PC-3 (cell line): ENCODE measurements around the gene HASPIN. TPM values are rescaled to one million over a fixed set of nuclear protein-coding genes. Genes with fewer than 3 reads are reported as not detected.

ENCODE experiments used
- ATAC-seq: fragments of 200-7000 bp; cut with Tn5 transposase; 2 replicates; pipeline ENCODE4 v1.9.1; 2020; ENCODE audit warnings: mild to moderate bottlenecking, moderate library complexity
- Bru-seq: library from RNA; stranded (reverse); fragments of 400-500 nt; gene quantifications from one replicate; lab custom pipeline; 2021; lab: Mats Ljungman, UMichigan
- BruChase-seq, 2 experiments: library from RNA; stranded (reverse); fragments of 400-500 nt; gene quantifications; one replicate each; lab custom pipeline; 2021; lab: Mats Ljungman, UMichigan
- BruUV-seq: library from RNA; stranded (reverse); fragments of 400-500 nt; replicated peaks from 2 replicates; lab custom pipeline; 2021; lab: Mats Ljungman, UMichigan
- CTCF ChIA-PET: fragments of 300-600 bp; sonication (Branson Sonifier 250); formaldehyde crosslinking; loops from one replicate; lab custom pipeline; 2022; ENCODE audit warnings: antibody characterized with exemption; lab: Charles Lee
- POLR2A ChIA-PET: fragments of 300-600 bp; sonication (Branson Sonifier 250); formaldehyde crosslinking; loops from one replicate; lab custom pipeline; 2022; ENCODE audit warnings: antibody characterized with exemption; ENCODE audit not compliant: unreplicated experiment; lab: Charles Lee
- DNase-seq: peaks from one replicate; pipeline ENCODE4 v3.0.0-alpha.2; 2015
- H2AFZ ChIP-seq: fragments of 300-600 bp; sonication (generic); 2 replicates; pipeline ENCODE4 v1.6.0; 2016; ENCODE audit warnings: antibody characterized with exemption, low read length
- H3F3A ChIP-seq: fragments of 300-600 bp; sonication (generic); one replicate; pipeline ENCODE4 v1.6.0; 2017; ENCODE audit warnings: antibody characterized with exemption, low read length, control low read depth, mild to moderate bottlenecking; ENCODE audit not compliant: unreplicated experiment
- H3K27ac ChIP-seq: fragments of 300-600 bp; sonication (generic); 2 replicates; pipeline ENCODE4 v1.5.1; 2016; ENCODE audit warnings: mild to moderate bottlenecking, low read length
- H3K27me3 ChIP-seq: fragments of 300-600 bp; sonication (generic); 2 replicates; pipeline ENCODE4 v1.6.1; 2016; ENCODE audit warnings: low read length, mixed read lengths
- H3K36me3 ChIP-seq: fragments of 300-600 bp; sonication (generic); 2 replicates; pipeline ENCODE4 v1.6.1; 2016; ENCODE audit warnings: low read depth, mixed run types, low read length, mixed read lengths
- H3K4me1 ChIP-seq: fragments of 300-600 bp; sonication (generic); 2 replicates; pipeline ENCODE4 v1.5.1; 2016; ENCODE audit warnings: low read length; ENCODE audit not compliant: insufficient read depth
- H3K4me2 ChIP-seq: fragments of 300-600 bp; sonication (generic); 2 replicates; pipeline ENCODE4 v1.6.0; 2016; ENCODE audit warnings: low read length
- H3K4me3 ChIP-seq: fragments of 300-600 bp; sonication (generic); 2 replicates; pipeline ENCODE4 v1.5.1; 2016; ENCODE audit warnings: mild to moderate bottlenecking, low read length, mixed read lengths
- H3K79me2 ChIP-seq: fragments of 300-600 bp; sonication (generic); 2 replicates; pipeline ENCODE4 v1.6.1; 2017; ENCODE audit warnings: low read length, mixed read lengths
- H3K9ac ChIP-seq: fragments of 300-600 bp; sonication (generic); 2 replicates; pipeline ENCODE4 v1.6.0; 2016; ENCODE audit warnings: mild to moderate bottlenecking, low read length
- H3K9me2 ChIP-seq: fragments of 300-600 bp; sonication (generic); replicated peaks from 2 replicates; pipeline ENCODE4 v1.6.1; 2016; ENCODE audit warnings: mixed run types, low read length, mixed read lengths
- H3K9me3 ChIP-seq: fragments of 300-600 bp; sonication (generic); 2 replicates; pipeline ENCODE4 v1.6.1; 2016; ENCODE audit warnings: low read length, mixed read lengths
- H4K20me1 ChIP-seq: fragments of 300-600 bp; sonication (generic); 2 replicates; pipeline ENCODE4 v1.6.1; 2016; ENCODE audit warnings: low read length, mixed read lengths
- CTCF ChIP-seq: fragments of 300-600 bp; sonication (generic); conservative IDR thresholded peaks from 2 replicates; pipeline ENCODE4 v1.5.1; 2017; ENCODE audit warnings: antibody characterized with exemption, low read depth, mild to moderate bottlenecking, low read length
- EZH2 ChIP-seq: fragments of 300-600 bp; sonication (generic); IDR thresholded peaks from one replicate; pipeline ENCODE4 v1.6.1; 2017; ENCODE audit warnings: antibody characterized with exemption, mild to moderate bottlenecking, low read length; ENCODE audit not compliant: unreplicated experiment
- EZH2phosphoT487 ChIP-seq: fragments of 300-600 bp; sonication (generic); IDR thresholded peaks from 2 replicates; pipeline ENCODE4 v1.6.1; 2018; ENCODE audit warnings: mild to moderate bottlenecking, antibody characterized with exemption, low read length, borderline replicate concordance
- intact Hi-C: fragments of 100-400 bp; cut with micrococcal nuclease; formaldehyde crosslinking; loops from 2 replicates; pipeline ENCODE4 v1.9.0; 2023
- long read RNA-seq: library from polyadenylated mRNA; unstranded; transcript quantifications from one replicate; pipeline ENCODE4 v2.0.0, GENCODE V29; 2021; ENCODE audit not compliant: unreplicated experiment
- total RNA-seq: library from RNA; depleted of rRNA; stranded (reverse); fragments of >200 nt; gene quantifications from 2 replicates; pipeline ENCODE4 v1.2.3, GENCODE V29; 2014; rRNA removed

HASPIN gene
- total RNA-seq: 10.6 and 12.7 TPM in 2 replicates
- Bru-seq, nascent RNA: percentile 61 among the genes with signal in this experiment
- percentile 69 among the genes with signal in this experiment for BruChase-seq, experiment 1, labeled RNA remaining after a 6-hour chase
- percentile 57 among the genes with signal in this experiment for BruChase-seq, experiment 2, labeled RNA remaining after a 2-hour chase
- long read RNA-seq, partial matches to known transcripts: 0 of 2 reads
- long read RNA-seq, other reads (novel, unspliced or antisense): 0 of 2 reads

- H3K4me2 ChIP-seq: peak within 1 kb of the TSS; percentile 99
- H4K20me1 ChIP-seq: peaks cover 10% of the 10 kb centered on the region; the same call in 1 of the 2 replicates
- peaks cover 26% of the 10 kb centered on the region for H3K4me1 ChIP-seq
- peaks cover 11% of the 10 kb centered on the region; the same call in 1 of the 2 replicates for H3K36me3 ChIP-seq
- no peak for TF ChIP-seq CTCF
- no peak for TF ChIP-seq EZH2
- TF ChIP-seq EZH2phosphoT487: no peak
- ATAC-seq (peak; percentile 83), DNase-seq (peak; percentile 92)
- ChIA-PET POLR2A (interaction anchor here (0.6 kb wide), 1 partner anchor 148 kb away, joined by 6 read pairs; no protein-coding TSS in a partner anchor), CTCF (interaction anchor here (0.5 to 0.8 kb wide), 3 partner anchors 31 to 122 kb away, joined by 4 to 6 read pairs (median 4); partner anchors contain the start of gene NCBP3)
- H3K4me3 ChIP-seq: peak within 1 kb of the TSS; percentile 93
- no peaks in the 10 kb centered on the region for H3F3A ChIP-seq
- H3K9ac ChIP-seq: peak within 1 kb of the TSS; percentile 91
- no peaks in the 10 kb centered on the region for H3K27me3 ChIP-seq
- H3K9me3 ChIP-seq: no peaks in the 10 kb centered on the region
- H3K79me2 ChIP-seq: peaks cover 55% of the 10 kb centered on the region
- H3K9me2 ChIP-seq: no peaks in the 10 kb centered on the region
- peak within 1 kb of the TSS; percentile 86 for H2AFZ ChIP-seq
- intact Hi-C loops: no loop called here
- BruUV-seq: no TSS peak
- H3K27ac ChIP-seq: peak within 1 kb of the TSS; percentile 22; the same call in 1 of the 2 replicates
Observed at GRCh38 chr17:3723556-3724377, at the start of gene HASPIN. Gene HASPIN, plus strand, starts transcription at chr17:3723903. Its CDS starts 33 bp downstream, at chr17:3723936.

GRCh38 chr17:3675886-3676285, 47.8 kb upstream of the HASPIN start:
- no peaks in the 10 kb centered on the region for H3K27me3 ChIP-seq
- DNase-seq (no peak), ATAC-seq (no peak)
- no peak overlapping the region for H3K27ac ChIP-seq
- no peak overlapping the region for H3K4me3 ChIP-seq
- no peak for TF ChIP-seq CTCF
- H3K79me2 ChIP-seq: 0 out of 2 replicates have a peak, but pooled peaks cover under 1% of the 10 kb centered on the region
- no peaks in the 10 kb centered on the region for H3F3A ChIP-seq
- intact Hi-C loops: no loop called here
- H3K9me2 ChIP-seq: no peaks in the 10 kb centered on the region
- no peak overlapping the region for H2AFZ ChIP-seq
- no peak overlapping the region for H3K9ac ChIP-seq
- ChIA-PET POLR2A (no interaction called here), CTCF (no interaction called here)
- H4K20me1 ChIP-seq: no peaks in the 10 kb centered on the region
- H3K9me3 ChIP-seq: no peaks in the 10 kb centered on the region
- no TSS peak for BruUV-seq
- no peak overlapping the region for H3K4me2 ChIP-seq
- H3K4me1 ChIP-seq: no peaks in the 10 kb centered on the region
- no peaks in the 10 kb centered on the region for H3K36me3 ChIP-seq
